Endothelial cell of umbilical vein (primary cell): Measurements from ENCODE around the gene SORL1. TPM values are rescaled to one million over a fixed set of nuclear protein-coding genes. Genes with fewer than 3 reads are reported as not detected.

Source experiments
- BruUV-seq: library from RNA; stranded (reverse); fragments of 400-500 nt; replicated peaks from 2 replicates; lab custom pipeline; 2021; lab: Mats Ljungman, UMichigan
- CTCF ChIA-PET: fragments of 300-600, 350-600 bp; sonication (Branson Sonifier 250); formaldehyde crosslinking; loops from one replicate; lab custom pipeline; 2021; ENCODE audit warnings: antibody characterized with exemption, inconsistent platforms; lab: Charles Lee
- POLR2A ChIA-PET: fragments of 300-600, 350-600 bp; sonication (Branson Sonifier 250); formaldehyde crosslinking; loops from one replicate; lab custom pipeline; 2021; ENCODE audit warnings: antibody characterized with exemption, inconsistent platforms; lab: Charles Lee
- DNase-seq: peaks from one replicate; pipeline ENCODE4 v3.0.0-alpha.2; 2011; ENCODE audit warnings: low read depth, low spot score
- FAIRE-seq: peaks from 2 replicates; lab custom pipeline; 2011; peaks lifted over from hg19 to GRCh38; lab: Jason Lieb, UNC
- H2AFZ ChIP-seq: 2 replicates; pipeline ENCODE4 v1.6.0; 2012; ENCODE audit warnings: low read depth, low read length, control low read depth, inconsistent platforms
- H3K27ac ChIP-seq: 2 replicates; pipeline ENCODE4 v1.5.1; 2011; ENCODE audit warnings: low read depth, mild to moderate bottlenecking, control low read depth, low read length, moderate library complexity; ENCODE audit not compliant: insufficient read depth
- H3K27me3 ChIP-seq, 2 experiments: 2 replicates each; pipeline versions ENCODE4 v1.6.0 to v1.6.1; 2011; ENCODE audit warnings: low read length in 2 of 2, mixed read lengths in 1 of 2; ENCODE audit not compliant: control insufficient read depth in 2 of 2, insufficient read depth in 2 of 2
- H3K36me3 ChIP-seq, 2 experiments: 2 replicates in 1 of 2; 3 replicates in 1 of 2; pipeline ENCODE4 v1.5.1; 2011; ENCODE audit warnings: low read length in 2 of 2, mild to moderate bottlenecking in 1 of 2, moderate library complexity in 1 of 2; ENCODE audit not compliant: control insufficient read depth in 2 of 2, insufficient read depth in 2 of 2; ENCODE audit errors: extremely low read depth in 1 of 2
- H3K4me1 ChIP-seq: 3 replicates; pipeline ENCODE4 v1.5.1; 2011; ENCODE audit warnings: mild to moderate bottlenecking, low read length; ENCODE audit not compliant: control insufficient read depth, insufficient read depth; ENCODE audit errors: extremely low read depth
- H3K4me2 ChIP-seq: 2 replicates; pipeline ENCODE4 v1.6.1; 2011; ENCODE audit warnings: low read length, control low read depth, mixed read lengths; ENCODE audit not compliant: insufficient read depth
- H3K4me3 ChIP-seq, 3 experiments: fragments of 200-600 bp in 1 of 3; sonication (generic), shearing (Covaris generic) in 1 of 3; replicated peaks in 1 of 3; 2 replicates each; pipeline ENCODE4 v1.5.1; 2011 to 2016; ENCODE audit warnings: control low read depth in 3 of 3, low read length in 3 of 3, mild to moderate bottlenecking in 2 of 3, inconsistent platforms in 1 of 3, low read depth in 1 of 3, moderate library complexity in 1 of 3; ENCODE audit not compliant: insufficient read depth in 1 of 3
- H3K79me2 ChIP-seq: 2 replicates; pipeline ENCODE4 v1.6.0; 2012; ENCODE audit warnings: low read length, inconsistent platforms; ENCODE audit not compliant: control insufficient read depth, insufficient read depth
- H3K9ac ChIP-seq: replicated peaks from 2 replicates; pipeline ENCODE3; 2011; ENCODE audit warnings: low read length, control low read depth; ENCODE audit not compliant: insufficient read depth; ENCODE audit errors: extremely low read depth
- H3K9me1 ChIP-seq: replicated peaks from 3 replicates; pipeline ENCODE4 v1.6.0; 2011; ENCODE audit warnings: mild to moderate bottlenecking, low read length; ENCODE audit not compliant: control insufficient read depth, insufficient read depth; ENCODE audit errors: extremely low read depth
- H3K9me3 ChIP-seq: replicated peaks from 2 replicates; pipeline ENCODE4 v1.5.1; 2012; ENCODE audit warnings: low read length, inconsistent platforms; ENCODE audit not compliant: control insufficient read depth, insufficient read depth
- H4K20me1 ChIP-seq: replicated peaks from 2 replicates; pipeline ENCODE3; 2011; ENCODE audit warnings: mild to moderate bottlenecking, low read length; ENCODE audit not compliant: control insufficient read depth, insufficient read depth; ENCODE audit errors: extremely low read depth
- CTCF ChIP-seq, 2 donors: IDR thresholded peaks; 1 replicate in 1 of 2; 2 replicates in 1 of 2; pipeline ENCODE4 v1.5.1; 2011; ENCODE audit warnings: low read length in 2 of 2, mild to moderate bottlenecking in 2 of 2, moderate library complexity in 2 of 2, control low read depth in 1 of 2, inconsistent platforms in 1 of 2, low read depth in 1 of 2; ENCODE audit not compliant: insufficient read depth in 1 of 2; ENCODE audit errors: extremely low read depth in 1 of 2
- EZH2 ChIP-seq: IDR thresholded peaks from 2 replicates; pipeline ENCODE4 v1.6.1; 2012; ENCODE audit warnings: borderline replicate concordance, low read depth, mild to moderate bottlenecking, moderate library complexity, low read length, inconsistent platforms; ENCODE audit not compliant: severe bottlenecking
- FOS ChIP-seq: IDR thresholded peaks from 2 replicates; pipeline ENCODE4 v1.6.1; 2011; ENCODE audit warnings: mild to moderate bottlenecking, low read length, moderate library complexity, borderline replicate concordance; ENCODE audit not compliant: insufficient read depth
- GATA2 ChIP-seq: IDR thresholded peaks from 2 replicates; pipeline ENCODE4 v1.7.0; 2011; ENCODE audit warnings: low read depth, mild to moderate bottlenecking, moderate library complexity, mixed read lengths, low read length; ENCODE audit not compliant: insufficient read length, insufficient read depth
- JUN ChIP-seq: IDR thresholded peaks from 2 replicates; pipeline ENCODE4 v1.6.1; 2011; ENCODE audit warnings: borderline replicate concordance, low read depth; ENCODE audit not compliant: insufficient read length, insufficient read depth
- MAX ChIP-seq: IDR thresholded peaks from 2 replicates; pipeline ENCODE4 v1.6.1; 2011; ENCODE audit not compliant: insufficient read depth, insufficient read length
- MYC ChIP-seq: IDR thresholded peaks from one replicate; pipeline ENCODE4 v1.6.1; 2011; ENCODE audit warnings: mild to moderate bottlenecking, low read depth, low read length
- POLR2A ChIP-seq: IDR thresholded peaks from 2 replicates; pipeline ENCODE4 v1.6.1; 2012; ENCODE audit warnings: low read depth, mild to moderate bottlenecking, control low read depth, low read length
- POLR2AphosphoS5 ChIP-seq: IDR thresholded peaks from 2 replicates; pipeline ENCODE4 v1.6.1; 2012; ENCODE audit warnings: low read depth, mild to moderate bottlenecking, control low read depth, low read length, moderate library complexity; ENCODE audit not compliant: insufficient read depth
- dilution Hi-C: fragments of 300-500 bp; cut with MboI; formaldehyde crosslinking; loops from one replicate; pipeline ENCODE4 v1.15.0; 2019; ENCODE audit warnings: low sequenced_read_pairs; ENCODE audit not compliant: extremely low pct_ligation_motif_present
- intact Hi-C: fragments of 100-400 bp; cut with micrococcal nuclease; formaldehyde crosslinking; loops from one replicate; pipeline ENCODE4 v1.10.0; 2022
- polyA plus RNA-seq, 4 experiments: library from polyadenylated mRNA; depleted of rRNA in 3 of 4; stranded (reverse) in 3 of 4; unstranded in 1 of 4; fragments of >200 nt; gene quantifications; 2 replicates each; pipeline versions ENCODE4 v1.2.1 to v1.2.3, GENCODE V29; 2011 to 2012; ENCODE audit warnings: missing spikeins in 1 of 4
- total RNA-seq: library from RNA; stranded (reverse); gene quantifications from 2 replicates; pipeline ENCODE4 v1.2.3, GENCODE V29; 2021

The SORL1 gene
- total and polyA plus RNA-seq, 2 donors (not counting 3 experiments of a cell fraction or from before 2014, with no cell fraction given): 0.17 to 0.31 TPM

GRCh38 chr11:121441521-121441920, 10.6 kb upstream of the SORL1 start:
- Histone ChIP-seq H3K27me3 (peaks cover 0 to 3% of the 10 kb centered on the region in 2 experiments), H3K4me2 (no peak overlapping the region), H2AFZ (no peak overlapping the region), H3K36me3 (no peaks in the 10 kb centered on the region), H3K27ac (no peak overlapping the region), H4K20me1 (no peaks in the 10 kb centered on the region), H3K4me1 (no peaks in the 10 kb centered on the region), H3K9me3 (no peaks in the 10 kb centered on the region), H3K9ac (no peak overlapping the region), H3K79me2 (no peaks in the 10 kb centered on the region), H3K9me1 (no peaks in the 10 kb centered on the region), H3K4me3 (no peak overlapping the region)
- intact Hi-C loops (no loop called here), dilution Hi-C loops (no loop called here)
- DNase-seq (no peak), FAIRE-seq (no peak)
- BruUV-seq: no TSS peak
- ChIA-PET CTCF (interaction anchor here (0.8 to 1.3 kb wide), 3 partner anchors 9 to 150 kb away, joined by 3 to 7 read pairs (median 3); no protein-coding TSS in a partner anchor), POLR2A (no interaction called here)
- TF ChIP-seq FOS (no peak), POLR2A (no peak), GATA2 (no peak), CTCF (IDR thresholded peaks at IDR 0.05; ENCODE audit: extremely low read depth in 1 of 2, insufficient read depth in 1 of 2, low read depth in 1 of 2, low read length in 2 of 2) (no peak), MAX (no peak), JUN (no peak), POLR2AphosphoS5 (no peak), MYC (no peak), EZH2 (no peak)
